H1 (cell line): ENCODE data around the gene SLC23A2.

Experiments used
- CBX5 ChIP-seq: fragments of 300-800, 300-1000 bp; sonication (generic); IDR thresholded peaks from 2 replicates; pipeline ENCODE4 v1.7.1; 2016; ENCODE audit warnings: antibody characterized with exemption, low read length, low read depth
- CEBPB ChIP-seq: IDR thresholded peaks from 2 replicates; pipeline ENCODE4 v1.6.1; 2012; ENCODE audit warnings: low read depth, low read length
- EGR1 ChIP-seq: IDR thresholded peaks from 2 replicates; pipeline ENCODE4 v1.6.1; 2011; ENCODE audit warnings: low read depth, low read length, borderline replicate concordance
- EP300 ChIP-seq, 2 experiments: IDR thresholded peaks; 1 replicate in 1 of 2; 2 replicates in 1 of 2; pipeline ENCODE4 v1.6.1; 2011 to 2012; ENCODE audit warnings: low read depth in 2 of 2, low read length in 2 of 2, mild to moderate bottlenecking in 2 of 2, borderline replicate concordance in 1 of 2, inconsistent platforms in 1 of 2, moderate library complexity in 1 of 2
- FOSL1 ChIP-seq: IDR thresholded peaks from 2 replicates; pipeline ENCODE4 v1.6.1; 2011; ENCODE audit warnings: mild to moderate bottlenecking, low read depth, low read length, moderate library complexity; ENCODE audit not compliant: insufficient read depth
- NRF1 ChIP-seq: IDR thresholded peaks from 2 replicates; pipeline ENCODE4 v1.6.1; 2011; ENCODE audit warnings: mild to moderate bottlenecking, low read depth, low read length, improper control_type of control experiment
- RNF2 ChIP-seq: fragments of 200-900, 300-1000 bp; sonication (generic); IDR thresholded peaks from 2 replicates; pipeline ENCODE4 v1.7.1; 2016; ENCODE audit warnings: borderline replicate concordance, low read depth, mild to moderate bottlenecking, antibody characterized with exemption, low read length; ENCODE audit not compliant: poor library complexity, severe bottlenecking; ENCODE audit errors: missing control alignments
- SIX5 ChIP-seq: IDR thresholded peaks from 2 replicates; pipeline ENCODE4 v1.6.1; 2011; ENCODE audit warnings: mild to moderate bottlenecking, low read depth, low read length
- SRF ChIP-seq: IDR thresholded peaks from 2 replicates; pipeline ENCODE4 v1.6.1; 2011; ENCODE audit warnings: mild to moderate bottlenecking, low read depth, low read length, moderate library complexity
- TBP ChIP-seq: IDR thresholded peaks from 2 replicates; pipeline ENCODE4 v1.6.1; 2011; ENCODE audit warnings: low read depth, low read length, improper control_type of control experiment
- TF ChIP-seq, protein P1 (sequence below), 3 experiments: IDR thresholded peaks; 1 replicate in 2 of 3; 2 replicates in 1 of 3; pipeline versions ENCODE4 v1.5.1 to v1.6.1; 2011; ENCODE audit warnings: low read length in 3 of 3, mild to moderate bottlenecking in 3 of 3, inconsistent platforms in 2 of 3, low read depth in 1 of 3, moderate library complexity in 1 of 3; ENCODE audit not compliant: insufficient read depth in 1 of 3; ENCODE audit errors: control extremely low read depth in 1 of 3

GRCh38 chr20:5013682-5014447 lies 12.6 kb upstream of the SLC23A2 start:
- TF ChIP-seq CBX5 (no peak), CEBPB (no peak), SIX5 (no peak), SRF (no peak), FOSL1 (no peak), TBP (no peak), EGR1 (no peak), EP300 (IDR thresholded peaks at IDR 0.05; ENCODE audit: borderline replicate concordance in 1 of 2, low read depth in 2 of 2, low read length in 2 of 2) (no peak), RNF2 (no peak), NRF1 (no peak)
- TF ChIP-seq, protein P1, sequence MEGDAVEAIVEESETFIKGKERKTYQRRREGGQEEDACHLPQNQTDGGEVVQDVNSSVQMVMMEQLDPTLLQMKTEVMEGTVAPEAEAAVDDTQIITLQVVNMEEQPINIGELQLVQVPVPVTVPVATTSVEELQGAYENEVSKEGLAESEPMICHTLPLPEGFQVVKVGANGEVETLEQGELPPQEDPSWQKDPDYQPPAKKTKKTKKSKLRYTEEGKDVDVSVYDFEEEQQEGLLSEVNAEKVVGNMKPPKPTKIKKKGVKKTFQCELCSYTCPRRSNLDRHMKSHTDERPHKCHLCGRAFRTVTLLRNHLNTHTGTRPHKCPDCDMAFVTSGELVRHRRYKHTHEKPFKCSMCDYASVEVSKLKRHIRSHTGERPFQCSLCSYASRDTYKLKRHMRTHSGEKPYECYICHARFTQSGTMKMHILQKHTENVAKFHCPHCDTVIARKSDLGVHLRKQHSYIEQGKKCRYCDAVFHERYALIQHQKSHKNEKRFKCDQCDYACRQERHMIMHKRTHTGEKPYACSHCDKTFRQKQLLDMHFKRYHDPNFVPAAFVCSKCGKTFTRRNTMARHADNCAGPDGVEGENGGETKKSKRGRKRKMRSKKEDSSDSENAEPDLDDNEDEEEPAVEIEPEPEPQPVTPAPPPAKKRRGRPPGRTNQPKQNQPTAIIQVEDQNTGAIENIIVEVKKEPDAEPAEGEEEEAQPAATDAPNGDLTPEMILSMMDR (IDR thresholded peaks at IDR 0.05; ENCODE audit: control extremely low read depth in 1 of 3, insufficient read depth in 1 of 3, low read depth in 1 of 3, low read length in 3 of 3): no peak
